ENCODE results near the gene FTO. TPM values are rescaled to one million over a fixed set of nuclear protein-coding genes. Genes with fewer than 3 reads are reported as not detected.

The FTO gene
- polyA plus RNA-seq, 2 of the 4 experiments (the other 2 are of a cell fraction), result 48.7 to 101 TPM

DNA sequence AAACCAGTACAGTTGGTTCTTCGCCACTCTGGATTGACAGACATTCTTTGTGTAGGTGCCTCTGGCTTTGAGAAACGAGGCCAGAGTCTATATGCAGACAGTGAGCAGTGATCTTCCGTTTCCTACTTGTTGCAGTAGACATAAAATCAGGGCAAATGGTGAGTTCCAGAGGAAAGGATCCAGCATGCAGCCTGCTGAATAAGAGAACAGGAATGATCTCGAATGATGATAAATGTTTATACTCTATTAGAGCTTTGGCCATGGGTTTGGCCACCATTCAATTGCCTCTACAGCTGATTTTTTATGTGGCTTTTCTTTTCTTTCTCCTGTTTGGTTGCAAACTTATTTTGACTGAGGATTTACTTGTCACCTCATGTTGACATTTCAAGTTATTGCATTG, 295.9 kb downstream of the FTO start:
- WGBS (ENCODE audit: missing lambda C conversion rate), result 93% methylated on average over 4 of the region's 4 CpGs
- FAIRE-seq (no peak), DNase-seq (ENCODE audit: low read depth in 1 of 2, low spot score in 1 of 2) (no peak), ATAC-seq (no peak)
- Histone ChIP-seq H3K9me3 (no peaks in the 10 kb centered on the region), H3K4me2 (no peak overlapping the region), H3K4me1 (peaks cover 7% of the 10 kb centered on the region; the same call in 2 of the 3 replicates), H3K4me3 (no peak overlapping the region), H3K27ac (no peak overlapping the region)
- TF ChIP-seq CHD4 (IDR thresholded peaks at IDR 0.05; ENCODE audit: borderline replicate concordance), result no peak
- TF ChIP-seq CBX8 (IDR thresholded peaks at IDR 0.05), result no peak
- CTCF ChIA-PET, result interaction anchor here (0.5 kb wide), 1 partner anchor 341 kb away, joined by 3 read pairs; no protein-coding TSS in a partner anchor
- POLR2A ChIA-PET, result no interaction called here

DNA sequence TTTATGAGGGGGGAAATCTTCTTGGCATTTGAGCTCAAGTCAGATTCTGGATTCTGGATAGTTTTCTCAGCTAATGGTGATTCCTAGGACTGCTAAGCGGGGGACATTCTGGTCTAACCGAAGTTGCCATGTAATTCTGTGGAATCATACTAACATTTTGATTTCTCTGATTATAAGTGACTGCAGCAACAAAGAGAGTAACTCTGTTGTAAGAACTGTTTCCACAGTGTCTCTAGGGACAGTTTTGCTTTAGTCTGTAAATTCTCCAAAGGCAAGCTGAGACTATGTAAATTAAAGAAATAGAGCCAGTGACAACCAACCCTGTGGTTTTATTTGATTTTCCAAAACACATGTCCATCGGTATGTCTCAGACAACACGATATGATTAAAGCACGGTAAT, 296.4 kb downstream of the FTO start:
- H3K9me3 ChIP-seq, result no peaks in the 10 kb centered on the region
- peaks cover 7% of the 10 kb centered on the region; the same call in 2 of the 3 replicates for H3K4me1 ChIP-seq
- TF ChIP-seq, protein P1, sequence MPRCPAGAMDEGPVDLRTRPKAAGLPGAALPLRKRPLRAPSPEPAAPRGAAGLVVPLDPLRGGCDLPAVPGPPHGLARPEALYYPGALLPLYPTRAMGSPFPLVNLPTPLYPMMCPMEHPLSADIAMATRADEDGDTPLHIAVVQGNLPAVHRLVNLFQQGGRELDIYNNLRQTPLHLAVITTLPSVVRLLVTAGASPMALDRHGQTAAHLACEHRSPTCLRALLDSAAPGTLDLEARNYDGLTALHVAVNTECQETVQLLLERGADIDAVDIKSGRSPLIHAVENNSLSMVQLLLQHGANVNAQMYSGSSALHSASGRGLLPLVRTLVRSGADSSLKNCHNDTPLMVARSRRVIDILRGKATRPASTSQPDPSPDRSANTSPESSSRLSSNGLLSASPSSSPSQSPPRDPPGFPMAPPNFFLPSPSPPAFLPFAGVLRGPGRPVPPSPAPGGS (IDR thresholded peaks at IDR 0.05), result no peak
- no peak for TF ChIP-seq RCOR1 (IDR thresholded peaks at IDR 0.05; ENCODE audit: low read depth, low read length)
- TF ChIP-seq HOXB13 (CRISPR knock-in tag; IDR thresholded peaks at IDR 0.05; ENCODE audit: low read depth), result no peak
- no peak for TF ChIP-seq NFE2L2 (conservative IDR thresholded peaks at IDR 0.05; ENCODE audit: low read length)
- TF ChIP-seq RARB (CRISPR knock-in tag; IDR thresholded peaks at IDR 0.05), result no peak
- TF ChIP-seq, protein P2, sequence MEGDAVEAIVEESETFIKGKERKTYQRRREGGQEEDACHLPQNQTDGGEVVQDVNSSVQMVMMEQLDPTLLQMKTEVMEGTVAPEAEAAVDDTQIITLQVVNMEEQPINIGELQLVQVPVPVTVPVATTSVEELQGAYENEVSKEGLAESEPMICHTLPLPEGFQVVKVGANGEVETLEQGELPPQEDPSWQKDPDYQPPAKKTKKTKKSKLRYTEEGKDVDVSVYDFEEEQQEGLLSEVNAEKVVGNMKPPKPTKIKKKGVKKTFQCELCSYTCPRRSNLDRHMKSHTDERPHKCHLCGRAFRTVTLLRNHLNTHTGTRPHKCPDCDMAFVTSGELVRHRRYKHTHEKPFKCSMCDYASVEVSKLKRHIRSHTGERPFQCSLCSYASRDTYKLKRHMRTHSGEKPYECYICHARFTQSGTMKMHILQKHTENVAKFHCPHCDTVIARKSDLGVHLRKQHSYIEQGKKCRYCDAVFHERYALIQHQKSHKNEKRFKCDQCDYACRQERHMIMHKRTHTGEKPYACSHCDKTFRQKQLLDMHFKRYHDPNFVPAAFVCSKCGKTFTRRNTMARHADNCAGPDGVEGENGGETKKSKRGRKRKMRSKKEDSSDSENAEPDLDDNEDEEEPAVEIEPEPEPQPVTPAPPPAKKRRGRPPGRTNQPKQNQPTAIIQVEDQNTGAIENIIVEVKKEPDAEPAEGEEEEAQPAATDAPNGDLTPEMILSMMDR (IDR thresholded peaks at IDR 0.05), result no peak
- TF ChIP-seq NPAS2 (CRISPR knock-in tag; IDR thresholded peaks at IDR 0.05; ENCODE audit: borderline replicate concordance), result no peak
- TF ChIP-seq CHD4 (IDR thresholded peaks at IDR 0.05; ENCODE audit: borderline replicate concordance), result no peak
- no peak for TF ChIP-seq EP300 (IDR thresholded peaks at IDR 0.05)
- TF ChIP-seq EHF (CRISPR knock-in tag; IDR thresholded peaks at IDR 0.05), result no peak
- TF ChIP-seq POLR2AphosphoS2 (conservative IDR thresholded peaks at IDR 0.05; ENCODE audit: low read length), result no peak
- TF ChIP-seq CEBPB (IDR thresholded peaks at IDR 0.05), result no peak
- TF ChIP-seq RFX5 (IDR thresholded peaks at IDR 0.05), result no peak
- WGBS (ENCODE audit: missing lambda C conversion rate), result 93% methylated on average over 5 of the region's 5 CpGs
- CTCF ChIA-PET, result interaction anchor here (0.5 kb wide), 1 partner anchor 340 kb away, joined by 3 read pairs; no protein-coding TSS in a partner anchor
- H3K4me2 ChIP-seq, result no peak overlapping the region
- no peak overlapping the region for H3K4me3 ChIP-seq
- H3K27ac ChIP-seq, result no peak overlapping the region
- POLR2A ChIA-PET, result no interaction called here
- ATAC-seq, result no peak
- FAIRE-seq, result no peak
- DNase-seq (ENCODE audit: low read depth in 1 of 2, low spot score in 1 of 2), result no peak

DNA sequence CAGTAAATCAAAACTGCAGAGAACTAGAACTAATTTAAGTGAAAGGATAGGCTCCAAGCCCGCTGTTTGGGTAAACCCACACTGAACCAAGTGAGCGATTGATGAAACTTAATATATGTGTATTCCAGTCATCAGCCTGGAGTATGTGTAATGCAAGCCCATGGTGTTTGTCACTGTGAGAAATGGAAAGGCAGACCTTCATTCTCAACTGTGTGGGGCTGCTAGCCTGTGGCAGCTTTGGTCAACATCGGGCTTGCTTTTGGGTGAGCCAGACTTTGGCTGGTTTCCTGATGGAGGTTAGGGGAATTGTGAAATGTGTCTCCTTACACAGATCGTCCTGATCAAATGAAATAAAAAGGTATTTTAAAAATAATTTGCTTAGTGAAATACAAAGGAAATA, 302.7 kb downstream of the FTO start:
- POLR2A ChIA-PET, result no interaction called here
- WGBS (ENCODE audit: missing lambda C conversion rate), result 87% methylated on average over 4 of the region's 4 CpGs
- no peaks in the 10 kb centered on the region for H3K9me3 ChIP-seq
- no peaks in the 10 kb centered on the region for H3K4me1 ChIP-seq
- TF ChIP-seq, protein P1 (IDR thresholded peaks at IDR 0.05), result no peak
- no peak for TF ChIP-seq GATA3 (IDR thresholded peaks at IDR 0.05; ENCODE audit: borderline replicate concordance)
- no peak for TF ChIP-seq HOXA7 (CRISPR knock-in tag; IDR thresholded peaks at IDR 0.05)
- TF ChIP-seq EHMT2 (IDR thresholded peaks at IDR 0.05; ENCODE audit: low read depth), result no peak
- TF ChIP-seq, protein P3, sequence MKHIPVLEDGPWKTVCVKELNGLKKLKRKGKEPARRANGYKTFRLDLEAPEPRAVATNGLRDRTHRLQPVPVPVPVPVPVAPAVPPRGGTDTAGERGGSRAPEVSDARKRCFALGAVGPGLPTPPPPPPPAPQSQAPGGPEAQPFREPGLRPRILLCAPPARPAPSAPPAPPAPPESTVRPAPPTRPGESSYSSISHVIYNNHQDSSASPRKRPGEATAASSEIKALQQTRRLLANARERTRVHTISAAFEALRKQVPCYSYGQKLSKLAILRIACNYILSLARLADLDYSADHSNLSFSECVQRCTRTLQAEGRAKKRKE (CRISPR knock-in tag; IDR thresholded peaks at IDR 0.05; ENCODE audit: low read depth), result no peak
- no peak for TF ChIP-seq TP53 (CRISPR knock-in tag; IDR thresholded peaks at IDR 0.05)
- TF ChIP-seq RCOR1 (IDR thresholded peaks at IDR 0.05; ENCODE audit: low read depth, low read length), result no peak
- no peak for TF ChIP-seq SMC3 (IDR thresholded peaks at IDR 0.05)
- ATAC-seq (no peak), FAIRE-seq (no peak), DNase-seq (ENCODE audit: low read depth in 1 of 2, low spot score in 1 of 2) (no peak)
- H3K4me2 ChIP-seq, result no peak overlapping the region
- H3K4me3 ChIP-seq, result no peak overlapping the region
- CTCF ChIA-PET, result no interaction called here
- H3K27ac ChIP-seq, result no peak overlapping the region

Measured in A549 (cell line).